Sigmoid colon (tissue), 7 donors: Measurements from ENCODE around the gene C1R. TPM values are rescaled to one million over a fixed set of nuclear protein-coding genes. Genes with fewer than 3 reads are reported as not detected.

Experiments
- DNase-seq: peaks from one replicate; pipeline ENCODE4 v3.0.0-alpha.2; 2019
- H3K27ac ChIP-seq, 4 donors: fragments of 200-600 bp; sonication (generic); one replicate each; pipeline ENCODE4 v1.5.1; 2016 to 2019; ENCODE audit warnings: mild to moderate bottlenecking in 1 of 4
- H3K27me3 ChIP-seq, 3 donors: fragments of 200-600 bp; sonication (generic); one replicate each; pipeline ENCODE4 v1.5.1; 2019; ENCODE audit warnings: mild to moderate bottlenecking in 1 of 3
- H3K36me3 ChIP-seq, 4 donors: fragments of 200-600 bp; sonication (generic); one replicate each; pipeline ENCODE4 v1.5.1; 2016 to 2019
- H3K4me1 ChIP-seq, 4 donors: fragments of 200-600 bp; sonication (generic); one replicate each; pipeline ENCODE4 v1.5.1; 2017 to 2019
- H3K4me3 ChIP-seq, 4 donors: fragments of 200-600 bp; sonication (generic); one replicate each; pipeline ENCODE4 v1.5.1; 2017 to 2019; ENCODE audit warnings: mild to moderate bottlenecking in 2 of 4, moderate library complexity in 1 of 4
- H3K9me3 ChIP-seq, 4 donors: fragments of 200-600 bp in 3 of 4; sonication (generic) in 3 of 4; one replicate each; pipeline versions ENCODE4 v1.5.1 to v1.6.1; 2013 to 2019
- EP300 ChIP-seq, 4 donors: sonication (generic); formaldehyde crosslinking; IDR thresholded peaks; one replicate each; pipeline ENCODE4 v1.6.1; 2017; ENCODE audit warnings: antibody characterized with exemption in 4 of 4
- POLR2A ChIP-seq, 2 donors: fragments of 450-650 bp; IDR thresholded peaks; one replicate each; pipeline ENCODE4 v1.6.1; 2016; ENCODE audit warnings: antibody characterized with exemption in 2 of 2, mild to moderate bottlenecking in 2 of 2, moderate library complexity in 2 of 2
- POLR2AphosphoS5 ChIP-seq, 4 donors: sonication (generic); formaldehyde crosslinking; IDR thresholded peaks; one replicate each; pipeline ENCODE4 v1.6.1; 2017; ENCODE audit warnings: antibody characterized with exemption in 4 of 4
- WGBS, 2 donors: extraction: QIAGEN DNeasy Blood & Tissue Kit; methylation state at CpG; one replicate each; pipeline ENCODE4 v1.1.7; 2013; 5-methylcytosine and 5-hydroxymethylcytosine counted together
- intact Hi-C: fragments of 100-400 bp; cut with DNase I; formaldehyde crosslinking; loops from one replicate; pipeline ENCODE4 v1.15.1; 2023
- polyA plus RNA-seq, 3 donors: library from polyadenylated mRNA; stranded (reverse); fragments of 200-250 nt; gene quantifications; one replicate each; pipeline ENCODE4 v1.2.3, GENCODE V29; 2013
- total RNA-seq, 4 donors: library from RNA; depleted of rRNA; stranded (reverse); fragments of >200 nt; gene quantifications; one replicate each; pipeline ENCODE4 v1.1.0, GENCODE V29; 2016
- TF ChIP-seq, protein P1 (sequence below), 4 experiments: fragments of 450-650 bp in 3 of 4; fragments of 200-600 bp in 1 of 4; IDR thresholded peaks; one replicate each; pipeline ENCODE4 v1.5.1; 2016 to 2019; ENCODE audit warnings: antibody characterized with exemption in 4 of 4, mild to moderate bottlenecking in 3 of 4, moderate library complexity in 2 of 4
- donor health status: healthy with polysubstance abuse.
- donor health status: Bipolar disorder and iron deficiency.
- donor health status: healthy.

Gene C1R
- total and polyA plus RNA-seq, 7 donors = 23.8 to 493 (median 328) TPM

DNA sequence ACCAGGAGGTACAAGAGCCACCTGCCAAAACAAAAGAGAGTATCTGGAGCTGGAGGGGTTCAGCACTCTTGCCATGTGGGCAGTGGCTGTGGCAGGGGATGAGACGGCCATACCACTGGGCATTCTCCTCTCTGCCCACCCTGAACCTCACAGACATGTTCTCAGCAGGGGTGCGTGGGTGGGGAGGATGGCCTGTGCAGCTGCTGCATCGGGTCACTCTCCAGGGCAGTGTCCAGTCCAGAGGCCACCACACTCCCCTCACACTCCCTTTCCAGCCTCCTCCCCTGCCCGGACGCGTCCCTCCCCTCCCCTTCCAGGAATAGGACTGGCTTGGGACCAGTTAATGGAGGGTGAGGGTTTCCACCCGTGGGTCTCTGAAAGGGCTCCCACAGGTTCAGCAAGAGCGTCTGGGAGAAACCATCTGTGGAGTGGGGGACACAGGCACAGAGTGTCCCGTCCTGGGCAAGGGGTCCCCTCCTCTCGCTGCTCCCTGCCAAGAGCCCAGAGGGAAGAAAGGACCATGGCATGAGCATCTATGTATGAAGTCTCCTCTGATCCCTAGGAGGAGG lies 501 bp downstream of the C1R start:
- intact Hi-C loops = loop anchor here (1.0 to 2.0 kb wide), 2 partner anchors 17 to 31 kb away; partner anchors contain the start of genes C1RL and C1S
- Histone ChIP-seq H3K27ac (peak overlapping the region; percentile 77 to 85 (median 80)), H3K9me3 (no peaks in the 10 kb centered on the region), H3K4me3 (peak overlapping the region; percentile 47 to 57 (median 54)), H3K27me3 (no peaks in the 10 kb centered on the region), H3K4me1 (peaks cover 0 to 35% (median 33%) of the 10 kb centered on the region in 4 donors), H3K36me3 (peaks cover 0 to 28% (median 7%) of the 10 kb centered on the region in 4 donors)
- WGBS, 2 donors = 38 to 58% methylated on average over 10 of the region's 10 CpGs
- DNase-seq = peak; percentile 87
- TF ChIP-seq POLR2A (IDR thresholded peaks at IDR 0.05) (no peak), POLR2AphosphoS5 (IDR thresholded peaks at IDR 0.05) (peak in 1 of 4 donors; percentile 32)

DNA sequence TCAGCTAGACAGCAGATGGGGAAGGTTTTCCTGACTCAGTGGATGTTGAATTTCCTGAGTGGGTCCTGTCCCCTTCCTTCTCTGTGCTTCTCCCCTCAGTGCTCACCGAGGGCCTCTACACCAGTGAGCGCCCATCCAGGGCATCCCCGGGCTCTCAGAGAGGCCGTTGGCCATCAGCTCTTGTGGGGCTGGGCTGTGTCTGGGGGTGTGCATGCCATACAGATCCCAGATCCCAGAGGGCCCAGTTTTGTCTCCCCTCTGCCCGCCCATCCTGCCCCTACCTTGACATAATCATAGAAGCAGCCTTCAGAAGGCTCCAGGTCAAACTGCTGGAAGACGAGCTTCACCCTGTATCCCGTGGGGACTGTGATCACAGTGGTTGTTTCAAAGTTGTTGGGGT lies 1.1 kb downstream of the C1R start:
- peaks cover 1 to 34% (median 7%) of the 10 kb centered on the region in 4 donors for H3K36me3 ChIP-seq
- intact Hi-C loops = no loop called here
- TF ChIP-seq POLR2A (IDR thresholded peaks at IDR 0.05) = no peak
- TF ChIP-seq EP300 (IDR thresholded peaks at IDR 0.05) = no peak
- no peak for TF ChIP-seq POLR2AphosphoS5 (IDR thresholded peaks at IDR 0.05)
- TF ChIP-seq, protein P1, sequence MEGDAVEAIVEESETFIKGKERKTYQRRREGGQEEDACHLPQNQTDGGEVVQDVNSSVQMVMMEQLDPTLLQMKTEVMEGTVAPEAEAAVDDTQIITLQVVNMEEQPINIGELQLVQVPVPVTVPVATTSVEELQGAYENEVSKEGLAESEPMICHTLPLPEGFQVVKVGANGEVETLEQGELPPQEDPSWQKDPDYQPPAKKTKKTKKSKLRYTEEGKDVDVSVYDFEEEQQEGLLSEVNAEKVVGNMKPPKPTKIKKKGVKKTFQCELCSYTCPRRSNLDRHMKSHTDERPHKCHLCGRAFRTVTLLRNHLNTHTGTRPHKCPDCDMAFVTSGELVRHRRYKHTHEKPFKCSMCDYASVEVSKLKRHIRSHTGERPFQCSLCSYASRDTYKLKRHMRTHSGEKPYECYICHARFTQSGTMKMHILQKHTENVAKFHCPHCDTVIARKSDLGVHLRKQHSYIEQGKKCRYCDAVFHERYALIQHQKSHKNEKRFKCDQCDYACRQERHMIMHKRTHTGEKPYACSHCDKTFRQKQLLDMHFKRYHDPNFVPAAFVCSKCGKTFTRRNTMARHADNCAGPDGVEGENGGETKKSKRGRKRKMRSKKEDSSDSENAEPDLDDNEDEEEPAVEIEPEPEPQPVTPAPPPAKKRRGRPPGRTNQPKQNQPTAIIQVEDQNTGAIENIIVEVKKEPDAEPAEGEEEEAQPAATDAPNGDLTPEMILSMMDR (IDR thresholded peaks at IDR 0.05) = no peak
- no peaks in the 10 kb centered on the region for H3K9me3 ChIP-seq
- H3K27me3 ChIP-seq = no peaks in the 10 kb centered on the region
- H3K4me3 ChIP-seq = peak overlapping the region; percentile 47 to 57 (median 54)
- no peak for DNase-seq
- peak overlapping the region; percentile 77 to 85 (median 80) for H3K27ac ChIP-seq
- H3K4me1 ChIP-seq = peaks cover 0 to 35% (median 33%) of the 10 kb centered on the region in 4 donors
- WGBS, 2 donors = 84 to 86% methylated on average over 7 of the region's 7 CpGs

DNA sequence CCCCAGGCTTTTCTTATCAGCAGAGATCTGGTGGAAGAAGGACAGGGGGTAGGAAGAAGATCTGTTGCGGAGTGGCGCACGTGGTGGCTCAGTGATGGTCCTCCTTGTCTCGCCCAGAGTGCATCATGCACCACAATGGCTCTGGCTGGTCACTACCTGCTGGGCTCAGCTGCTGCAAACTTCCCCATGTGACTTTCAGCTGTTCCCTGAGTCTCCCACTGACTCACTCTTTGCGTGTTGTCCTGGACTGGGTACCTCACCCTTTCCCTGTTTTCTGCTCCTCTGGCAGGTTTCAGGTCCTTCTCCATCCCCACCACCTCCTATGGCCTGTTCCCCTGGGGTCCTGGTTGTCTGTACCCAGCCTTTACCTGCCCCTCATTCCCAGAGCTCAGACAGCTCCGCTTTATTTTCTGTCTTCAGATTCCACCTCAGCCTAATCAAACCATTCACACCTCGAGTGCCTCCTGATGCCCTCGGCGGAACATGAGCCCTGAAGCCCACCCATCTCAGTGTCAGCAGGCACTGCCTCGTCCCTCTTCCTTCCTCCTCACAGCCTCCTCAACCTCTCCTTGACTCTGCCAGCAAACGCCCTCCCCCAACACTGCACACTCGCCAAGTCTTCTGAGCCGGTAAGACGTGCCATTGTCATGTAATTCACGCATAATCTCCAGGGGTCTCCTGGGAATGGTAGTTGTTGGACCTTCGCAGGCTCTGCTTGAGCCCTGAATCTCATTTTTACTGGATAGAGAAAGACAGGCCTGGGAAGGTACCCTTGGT lies 1.8 kb downstream of the C1R start:
- intact Hi-C loops = no loop called here
- Histone ChIP-seq H3K27ac (peak overlapping the region; percentile 77 to 85 (median 80)), H3K36me3 (peaks cover 6 to 40% (median 10%) of the 10 kb centered on the region in 4 donors), H3K4me3 (peak overlapping the region; percentile 47 to 57 (median 54)), H3K4me1 (peaks cover 0 to 35% (median 33%) of the 10 kb centered on the region in 4 donors), H3K27me3 (no peaks in the 10 kb centered on the region), H3K9me3 (no peaks in the 10 kb centered on the region)
- DNase-seq = no peak
- WGBS, 2 donors = 83 to 84% methylated on average over 16 of the region's 16 CpGs
- TF ChIP-seq POLR2A (IDR thresholded peaks at IDR 0.05) = no peak
- TF ChIP-seq POLR2AphosphoS5 (IDR thresholded peaks at IDR 0.05) = peak in 1 of 4 donors; percentile 50
- TF ChIP-seq, protein P1 (IDR thresholded peaks at IDR 0.05) = no peak

DNA sequence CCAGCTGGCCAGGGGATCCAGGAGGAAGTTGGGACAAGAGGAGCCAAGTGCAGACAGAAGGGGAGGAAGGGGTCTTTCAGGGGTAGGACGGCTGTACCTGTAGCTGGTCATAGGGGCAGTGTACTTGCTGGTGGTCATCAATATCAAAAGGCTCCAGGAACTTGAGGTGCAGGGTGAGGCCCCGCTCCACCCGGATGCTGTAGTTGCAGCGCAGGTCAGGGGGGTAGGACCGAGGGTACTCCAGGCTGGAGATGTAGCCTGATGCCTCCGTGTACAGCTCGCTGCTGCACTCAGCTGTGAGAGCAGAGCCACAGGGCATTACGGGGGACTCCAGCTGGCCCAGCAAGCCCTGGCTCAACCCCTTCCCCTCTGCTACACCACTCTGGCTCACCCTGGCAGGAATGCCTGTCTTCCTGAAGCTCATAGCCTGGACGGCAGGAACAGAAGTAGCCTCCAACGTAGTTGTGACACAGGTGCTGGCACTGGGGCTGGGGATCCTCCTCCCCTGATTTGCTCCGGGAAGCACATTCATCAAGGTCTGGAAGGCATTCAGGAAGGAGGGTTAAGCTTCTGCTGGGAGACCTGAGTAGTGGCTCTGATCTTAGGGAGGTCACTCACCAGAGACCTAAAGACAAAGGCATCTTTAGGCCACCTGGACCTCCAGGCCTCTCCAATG lies 2.9 kb downstream of the C1R start:
- Histone ChIP-seq H3K4me1 (peaks cover 0 to 35% (median 33%) of the 10 kb centered on the region in 4 donors), H3K27me3 (no peaks in the 10 kb centered on the region), H3K4me3 (peak overlapping the region in 1 of 4 donors; percentile 53), H3K36me3 (peaks cover 13 to 49% (median 20%) of the 10 kb centered on the region in 4 donors), H3K9me3 (no peaks in the 10 kb centered on the region), H3K27ac (peak overlapping the region; percentile 77 to 85 (median 80))
- WGBS, 2 donors = 88 to 90% methylated on average over 11 of the region's 11 CpGs
- TF ChIP-seq POLR2AphosphoS5 (IDR thresholded peaks at IDR 0.05) (no peak), EP300 (IDR thresholded peaks at IDR 0.05) (no peak), POLR2A (IDR thresholded peaks at IDR 0.05) (no peak)
- TF ChIP-seq, protein P1 (IDR thresholded peaks at IDR 0.05) = no peak
- no peak for DNase-seq
- intact Hi-C loops = no loop called here

DNA sequence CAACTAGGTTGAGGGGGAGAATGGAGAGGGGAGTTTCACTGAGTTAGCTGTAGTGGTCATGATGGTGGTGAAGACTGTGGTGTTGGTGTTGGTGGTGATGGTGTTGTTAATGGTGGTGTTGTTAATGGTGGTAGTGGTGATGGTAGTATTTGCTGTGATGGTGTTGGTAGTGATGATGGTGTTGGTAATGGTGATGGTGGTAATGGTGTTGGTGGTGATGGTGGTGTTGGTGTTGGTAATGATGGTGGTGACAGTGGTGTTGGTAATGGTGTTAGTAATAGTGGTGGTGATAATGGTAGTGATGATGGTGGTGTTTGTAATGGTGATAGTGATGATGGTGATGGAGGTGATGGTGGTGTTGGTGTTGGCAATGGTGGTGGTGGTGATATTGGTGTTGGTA lies 9.1 kb downstream of the C1R start:
- H3K27ac ChIP-seq = no peak overlapping the region
- DNase-seq = no peak
- no peaks in the 10 kb centered on the region for H3K27me3 ChIP-seq
- no peak overlapping the region for H3K4me3 ChIP-seq
- peaks cover 0 to 20% (median 16%) of the 10 kb centered on the region in 4 donors for H3K4me1 ChIP-seq
- intact Hi-C loops = no loop called here
- no peaks in the 10 kb centered on the region for H3K9me3 ChIP-seq
- H3K36me3 ChIP-seq = peaks cover 20 to 70% (median 41%) of the 10 kb centered on the region in 4 donors
- TF ChIP-seq POLR2AphosphoS5 (IDR thresholded peaks at IDR 0.05) = no peak
- TF ChIP-seq, protein P1 (IDR thresholded peaks at IDR 0.05) = no peak
